ENCODE results near the gene CCR5. TPM values are rescaled to one million over a fixed set of nuclear protein-coding genes. Genes with fewer than 3 reads are reported as not detected.

Gene CCR5
- total and polyA plus RNA-seq, 9 of the 15 experiments (the other 6 are each of a cell fraction or from before 2014, with no cell fraction given) = not detected

DNA sequence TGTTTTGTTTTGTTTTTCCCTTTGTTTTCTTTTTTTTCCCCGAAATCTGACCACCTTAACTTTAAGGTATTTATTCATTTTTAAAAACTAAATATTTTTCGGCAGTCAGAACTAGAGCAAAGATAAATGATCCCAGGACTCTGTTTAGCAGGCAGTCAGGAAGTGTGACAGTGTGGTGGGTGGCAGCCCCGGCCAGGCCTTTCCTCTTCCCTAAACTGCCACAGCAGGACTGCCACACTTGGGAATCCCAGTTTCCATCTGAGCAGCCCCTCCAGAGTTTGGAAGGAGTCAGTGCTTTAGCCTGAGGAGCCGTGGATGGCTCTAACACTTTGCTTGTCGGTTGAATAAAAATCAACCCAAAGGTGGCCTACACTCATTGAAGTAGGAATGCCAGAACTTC lies 43.2 kb downstream of the CCR5 start:
- FAIRE-seq (no peak), ATAC-seq (no peak), DNase-seq (ENCODE audit: extremely low read depth in 1 of 4, low spot score in 3 of 4) (no peak)
- no peaks in the 10 kb centered on the region; the same call in 1 of the 2 replicates for H3K9me3 ChIP-seq (replicated peaks; ENCODE audit: control insufficient read depth, insufficient read depth, low read depth, low read length)
- H3K9ac ChIP-seq (ENCODE audit: insufficient read depth in 1 of 2, low read depth in 2 of 2, low read length in 2 of 2) = no peak overlapping the region
- H2AFZ ChIP-seq (ENCODE audit: low read depth, low read length) = no peak overlapping the region
- H3K79me2 ChIP-seq (ENCODE audit: control insufficient read depth, insufficient read depth, low read length) = no peaks in the 10 kb centered on the region
- no peak overlapping the region for H3K4me2 ChIP-seq (ENCODE audit: insufficient read depth, low read length)
- ChIA-PET CTCF (ENCODE audit: low intra/inter-chr PET ratio) (no interaction called here), POLR2A (no interaction called here)
- H3K4me1 ChIP-seq (replicated peaks in 1 of 2; ENCODE audit: control insufficient read depth in 2 of 2, insufficient read depth in 2 of 2, low read length in 2 of 2) = peaks cover 9 to 22% of the 10 kb centered on the region in 2 experiments
- H4K20me1 ChIP-seq (replicated peaks; ENCODE audit: control insufficient read depth, insufficient read depth, low read length) = no peaks in the 10 kb centered on the region
- no peak overlapping the region for H3K4me3 ChIP-seq
- no peaks in the 10 kb centered on the region for H3K36me3 ChIP-seq (ENCODE audit: control insufficient read depth, insufficient read depth, low read length)
- BruUV-seq (replicated peaks) = no TSS peak
- H3K27me3 ChIP-seq (ENCODE audit: control insufficient read depth in 2 of 2, insufficient read depth in 2 of 2, low read length in 2 of 2) = no peaks in the 10 kb centered on the region
- in situ Hi-C loops (cut with MboI) (loop anchor here (25.0 kb wide), 1 partner anchor 1377 kb away; the partner anchor contains the start of gene CLEC3B), intact Hi-C loops (cut with micrococcal nuclease) (no loop called here)
- TF ChIP-seq PURB (CRISPR knock-in tag; IDR thresholded peaks at IDR 0.05; ENCODE audit: low read depth) (no peak), SMC3 (conservative IDR thresholded peaks at IDR 0.05; ENCODE audit: insufficient read depth, low read depth, low read length) (no peak), KLF10 (CRISPR knock-in tag; IDR thresholded peaks at IDR 0.05) (no peak), DIDO1 (tag; IDR thresholded peaks at IDR 0.05; ENCODE audit: low read depth) (no peak), CHD4 (IDR thresholded peaks at IDR 0.05; ENCODE audit: insufficient read depth, insufficient replicate concordance, low read depth, low read length, poor library complexity, severe bottlenecking) (no peak), SRSF1 (IDR thresholded peaks at IDR 0.05; ENCODE audit: low read depth, low read length) (no peak), CBFA2T3 (IDR thresholded peaks at IDR 0.05) (no peak), ZNF584 (CRISPR knock-in tag; IDR thresholded peaks at IDR 0.05; ENCODE audit: low read depth) (no peak)
- no peaks in the 10 kb centered on the region for H3K9me1 ChIP-seq (ENCODE audit: control insufficient read depth, insufficient read depth, low read length)
- no peak overlapping the region for H3K27ac ChIP-seq (ENCODE audit: extremely low read depth, low read depth, low read length)
- 54% methylated on average over 5 of the region's 5 CpGs for WGBS (ENCODE audit: insufficient coverage, low coverage, missing lambda C conversion rate)

All from K562 (cell line).